Measurements from ENCODE around the gene SPG11.
"Not testable (repeated sequence)": the region's sequence is repeated elsewhere in the genome, so short reads cannot be mapped to it uniquely, and the experiment has no call there.

The SPG11 gene

DNA sequence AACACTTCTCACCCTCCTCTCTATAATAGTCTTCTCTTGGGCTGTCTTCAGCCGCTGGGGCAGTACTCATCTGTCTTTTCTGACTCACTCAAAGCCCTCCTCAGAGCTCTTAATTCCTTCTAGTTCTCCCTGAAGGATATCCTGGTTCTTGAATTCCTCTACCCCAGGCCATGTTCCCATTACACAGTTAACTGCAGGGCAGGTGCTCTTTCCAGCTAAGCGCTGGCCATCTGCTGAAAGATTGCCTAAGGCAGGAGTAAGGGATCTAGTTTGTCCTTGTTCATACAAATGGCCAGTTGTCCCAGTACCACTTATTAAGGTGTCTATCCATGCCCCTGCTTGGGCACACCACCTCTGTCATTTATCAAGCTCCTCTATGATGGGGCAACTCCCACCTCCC, 10.2 kb upstream of the SPG11 start:
- no peak for DNase-seq

DNA sequence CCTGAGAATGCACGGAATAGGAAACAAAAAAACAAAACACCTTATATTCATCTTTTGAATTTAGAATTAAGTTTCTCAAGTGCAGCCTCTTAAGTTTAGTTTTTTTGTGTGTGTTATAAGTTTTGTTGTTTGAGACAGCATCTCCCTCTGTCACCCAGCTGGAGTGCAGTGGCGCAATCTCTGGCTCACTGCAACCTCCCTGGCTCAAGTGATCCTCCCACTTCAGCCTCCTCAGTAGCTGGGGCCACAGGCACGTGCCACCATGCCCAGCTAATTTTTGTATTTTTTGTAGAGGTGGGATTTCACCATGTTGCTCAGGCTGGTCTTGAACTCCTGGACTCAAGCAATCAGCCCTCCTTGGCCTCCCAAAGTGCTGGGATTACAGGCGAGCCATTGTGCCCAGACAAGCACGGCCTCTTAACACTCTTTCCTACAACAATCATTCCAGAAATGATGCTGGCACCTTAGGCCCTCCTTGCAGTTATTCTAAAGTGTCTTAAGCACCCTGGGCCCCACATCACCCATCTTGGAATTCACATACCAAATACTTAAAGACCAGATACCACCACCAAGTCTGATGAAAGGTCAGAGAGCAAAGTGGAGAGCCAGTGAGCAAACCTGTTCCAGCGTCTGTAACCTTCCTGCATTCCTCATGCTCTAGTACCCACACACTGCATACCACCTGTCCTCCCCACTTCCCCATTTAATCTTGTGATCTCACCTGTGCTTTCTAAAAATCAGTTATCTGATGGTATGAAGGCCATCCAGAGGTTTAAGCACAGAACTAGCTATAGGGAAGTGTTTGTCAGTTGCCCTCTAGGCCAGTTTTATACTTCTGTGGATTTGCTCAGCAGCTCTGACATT, 6.9 kb upstream of the SPG11 start:
- DNase-seq: no peak

DNA sequence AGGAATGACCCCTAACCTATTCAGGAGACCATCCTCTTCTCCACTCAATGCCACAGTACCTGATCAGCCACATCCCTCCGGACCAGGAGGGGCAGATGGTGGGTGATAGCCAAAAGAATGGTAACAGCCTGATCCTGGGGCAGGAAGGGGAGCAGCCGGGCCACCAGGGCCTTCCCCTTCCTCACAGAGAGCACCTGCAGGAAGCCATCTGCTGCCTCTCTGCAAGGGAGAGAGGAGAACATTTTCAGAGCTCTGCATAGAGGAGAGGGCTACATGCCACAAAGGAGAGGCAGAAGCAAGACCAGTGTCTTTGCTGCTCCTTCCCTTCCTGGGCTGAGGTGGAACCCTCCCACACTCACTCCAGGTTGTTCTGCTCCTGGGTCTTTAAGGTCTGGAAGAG, 5.5 kb upstream of the SPG11 start:
- DNase-seq: no peak

DNA sequence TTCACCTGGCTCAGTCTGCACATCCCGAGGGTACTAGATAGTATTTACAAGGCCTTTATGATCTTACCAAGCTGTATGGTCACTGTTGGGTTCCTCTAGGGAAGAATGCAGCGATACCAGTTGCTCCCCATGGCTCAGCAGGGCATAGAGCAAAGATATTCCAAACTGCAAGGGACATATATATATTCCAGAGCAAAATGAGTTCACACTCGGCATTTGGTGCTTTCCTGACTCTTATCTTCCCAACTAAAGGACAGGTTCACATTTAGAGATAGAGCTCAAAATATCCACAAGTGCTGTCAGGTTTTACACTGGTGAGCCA, 3.5 kb upstream of the SPG11 start:
- DNase-seq: no peak

DNA sequence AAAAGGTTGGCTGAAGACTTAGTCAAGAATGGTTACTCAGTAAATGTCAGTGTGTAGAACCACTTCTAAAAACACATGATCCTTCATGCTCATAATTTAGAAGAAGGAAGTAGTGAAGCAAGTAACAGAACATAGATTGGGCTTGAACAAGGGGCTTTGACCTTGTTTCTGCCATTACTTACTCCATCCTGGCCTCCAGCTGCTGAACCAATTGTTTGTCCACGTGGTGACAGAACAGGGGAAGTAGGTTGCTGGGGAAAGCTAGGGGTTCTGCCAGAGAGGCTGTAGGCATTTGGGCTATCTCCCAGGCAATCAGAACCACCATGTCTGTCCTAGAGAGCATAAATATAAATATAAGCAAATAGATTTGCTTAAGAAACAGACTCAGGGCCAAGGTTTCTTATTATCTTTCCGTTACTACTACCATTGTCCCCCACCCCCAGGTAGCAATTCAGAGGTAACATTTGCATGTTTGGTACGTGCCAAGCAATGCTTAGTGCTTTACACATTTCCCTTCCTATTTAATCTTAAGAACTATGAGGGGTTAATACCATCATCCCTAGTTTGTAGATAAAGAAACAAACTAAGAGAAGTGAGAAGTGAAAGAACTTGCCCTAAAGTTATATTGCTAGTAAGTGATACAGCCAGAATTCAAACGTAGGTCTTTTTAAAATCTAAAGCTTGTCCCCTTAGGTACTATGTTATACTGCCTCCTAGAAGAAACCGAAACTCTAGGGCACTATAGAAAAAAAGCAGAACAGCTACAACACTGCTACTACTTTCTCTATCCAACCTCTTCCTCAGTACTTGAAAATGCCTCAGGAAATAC, 3.0 kb upstream of the SPG11 start:
- no peak for DNase-seq

DNA sequence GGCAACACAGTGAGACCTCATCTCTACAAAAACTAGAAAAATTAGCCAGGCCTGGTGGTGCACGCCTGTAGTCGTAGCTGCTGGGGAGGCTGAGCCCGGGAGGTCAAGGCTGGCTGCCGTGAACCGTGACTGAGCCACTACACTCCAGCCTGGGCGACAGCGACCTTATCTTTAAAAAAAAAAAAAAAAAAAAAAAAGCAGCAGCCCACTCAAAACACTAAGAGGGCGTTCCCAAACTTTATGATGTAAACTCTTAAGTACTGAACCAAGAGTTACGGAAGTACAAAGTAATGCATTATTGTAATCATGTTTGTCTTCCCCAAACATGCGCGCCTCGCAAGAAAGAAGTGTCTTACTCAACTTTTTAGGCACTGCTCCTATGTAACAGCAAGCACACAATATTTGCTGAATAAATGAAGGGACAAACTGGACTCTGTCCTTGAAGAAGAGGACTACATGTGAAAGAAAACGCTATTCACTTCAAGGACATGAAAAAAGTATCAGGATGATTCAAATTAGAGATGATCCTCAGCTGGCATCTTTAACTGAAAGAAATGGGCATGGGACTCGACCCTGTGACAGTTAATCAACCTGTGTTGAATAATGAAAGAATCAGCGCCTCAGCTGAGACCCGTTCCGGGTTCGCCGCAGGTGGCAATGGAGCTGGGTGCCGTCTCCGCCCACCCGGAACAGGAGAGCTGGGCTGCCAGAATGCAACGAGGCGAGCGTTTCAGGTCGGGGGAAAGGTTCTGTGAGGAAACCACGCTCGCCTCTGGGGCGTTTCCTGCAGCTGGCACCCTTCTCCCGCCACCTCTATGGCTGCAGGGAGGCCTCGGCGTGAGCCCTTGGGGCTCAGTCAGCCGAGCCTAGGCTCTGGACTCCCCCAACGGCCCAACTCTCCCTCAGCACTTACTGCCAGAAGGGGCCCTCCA, 718 bp downstream of the SPG11 start:
- DNase-seq: peak; percentile 87

DNA sequence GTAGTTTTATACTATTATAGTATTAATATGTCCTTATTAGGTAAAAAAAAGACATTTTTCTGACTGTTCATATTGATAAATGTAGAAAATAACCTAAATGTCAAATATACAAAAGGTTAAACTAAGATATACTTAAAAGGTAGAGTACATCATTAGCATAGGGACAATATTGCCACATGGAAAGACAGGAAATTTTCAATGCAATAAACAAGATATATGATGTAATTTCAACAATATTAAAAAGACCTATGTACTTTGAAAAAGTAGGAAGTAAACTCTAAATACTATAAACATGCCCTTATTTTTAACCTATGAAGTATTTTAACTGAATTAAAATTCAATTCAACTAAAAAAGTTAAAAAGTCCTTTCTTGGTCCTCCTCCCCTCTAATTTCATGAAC, 1.9 kb downstream of the SPG11 start:
- no peak for DNase-seq

DNA sequence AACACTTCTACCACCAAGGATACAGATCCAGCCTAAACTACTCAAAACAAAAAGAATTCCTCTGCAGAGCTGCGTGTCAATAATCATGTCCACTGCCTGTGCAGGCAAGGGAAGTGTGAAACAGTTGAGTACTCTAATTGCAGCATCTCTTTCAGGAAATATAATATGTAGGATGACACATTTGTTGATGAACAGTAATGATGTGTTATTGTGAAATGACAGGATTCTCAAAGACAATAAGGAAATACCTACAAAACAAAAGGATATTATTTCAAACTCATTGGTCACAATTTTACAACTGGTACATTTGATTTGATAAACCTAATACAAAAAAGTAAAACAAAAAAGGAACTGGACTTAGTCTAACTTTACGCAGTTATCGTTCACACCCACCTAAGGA, 4.4 kb downstream of the SPG11 start:
- DNase-seq: no peak

DNA sequence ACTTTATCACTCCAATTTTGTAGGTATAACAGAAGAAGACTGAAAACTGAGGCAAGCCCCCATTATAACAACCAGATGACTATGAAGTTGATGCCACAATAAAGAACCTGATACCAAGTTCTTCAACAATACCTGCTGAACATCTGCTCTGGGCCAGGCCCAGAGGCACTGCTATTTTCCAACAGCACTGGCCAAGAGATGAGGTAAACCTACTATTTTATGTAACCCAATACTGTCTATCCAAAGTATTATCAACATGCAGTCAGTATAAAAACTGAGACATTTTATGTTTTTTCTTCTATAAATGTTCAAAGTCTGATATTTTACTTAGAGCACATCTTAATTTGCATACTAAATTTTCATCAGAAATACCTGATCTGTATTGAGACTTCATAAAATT, 6.1 kb downstream of the SPG11 start:
- no peak for DNase-seq

DNA sequence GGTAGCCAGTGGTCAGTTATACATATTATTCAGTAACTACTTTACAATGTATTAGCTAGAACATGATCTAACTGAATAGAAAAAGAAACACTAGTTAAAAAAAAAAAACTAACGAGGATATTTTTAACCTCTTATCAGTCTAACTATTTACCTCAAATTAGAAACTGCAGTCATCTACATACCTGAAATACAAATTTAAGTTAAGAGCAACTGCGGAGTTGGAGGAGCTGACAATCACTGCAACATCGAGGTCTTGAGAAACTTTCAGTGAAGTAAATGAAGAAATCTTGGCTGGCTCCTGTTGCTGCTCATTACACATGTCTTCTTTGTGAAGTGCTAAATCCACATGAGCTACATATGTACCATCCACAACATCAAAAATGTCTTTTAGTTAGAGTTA, 6.5 kb downstream of the SPG11 start:
- DNase-seq: no peak

DNA sequence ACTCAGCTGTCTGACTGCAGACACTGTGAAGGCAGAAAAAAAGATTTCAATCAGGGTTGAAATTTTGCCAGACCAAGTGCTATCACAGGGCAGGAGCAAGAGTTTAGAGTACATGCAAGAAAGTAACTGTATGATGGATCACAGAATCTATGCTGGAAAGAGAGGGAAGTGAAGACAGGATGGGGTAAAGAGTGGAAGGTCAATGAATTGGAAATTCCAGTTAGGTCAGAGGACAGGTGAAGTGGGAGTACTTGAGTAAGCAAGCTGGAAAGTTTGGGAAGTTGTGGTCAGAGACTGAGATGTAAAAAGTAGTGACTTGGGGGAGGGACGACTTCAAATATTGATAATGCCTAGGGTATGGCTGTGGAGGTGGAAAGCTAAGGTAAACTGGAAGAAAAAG, 7.2 kb downstream of the SPG11 start:
- DNase-seq: no peak

DNA sequence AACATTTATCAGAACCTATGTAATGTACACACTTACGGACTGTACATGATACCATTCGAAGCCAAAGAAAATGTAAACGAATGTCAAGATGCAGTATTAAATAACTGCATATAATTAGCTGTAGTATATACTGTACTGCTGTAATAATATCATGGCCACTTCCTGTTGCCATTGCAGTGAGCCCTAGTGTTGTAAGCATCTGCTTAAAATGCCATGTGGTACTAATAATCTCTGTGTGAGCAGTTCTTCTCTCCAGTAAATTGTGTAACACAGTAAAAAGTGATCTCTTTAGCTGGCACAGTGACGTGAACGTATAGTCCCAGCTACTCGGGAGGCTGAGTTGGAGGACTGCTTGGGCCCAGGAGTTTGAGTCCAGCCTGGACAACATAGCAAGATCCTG, 8.6 kb downstream of the SPG11 start:
- no peak for DNase-seq

DNA sequence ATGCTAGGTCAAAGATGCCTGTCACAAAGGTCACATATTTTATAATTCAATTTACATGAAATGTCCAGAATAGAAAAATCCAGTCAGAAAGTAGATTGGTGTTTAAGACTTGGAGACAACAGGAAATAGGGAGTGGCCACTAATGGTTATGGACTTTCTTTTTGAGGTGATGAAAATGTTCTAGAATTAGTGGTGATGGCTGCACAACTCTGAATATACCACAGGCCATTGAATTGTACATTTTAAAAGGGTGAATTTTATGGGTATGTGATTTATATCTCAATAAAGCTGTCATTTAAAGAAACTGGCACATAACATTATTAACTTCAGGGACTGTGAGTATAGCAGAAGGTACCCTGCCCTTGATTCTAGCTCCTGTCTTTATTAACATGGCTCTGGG, 15.8 kb downstream of the SPG11 start:
- no peak for DNase-seq

DNA sequence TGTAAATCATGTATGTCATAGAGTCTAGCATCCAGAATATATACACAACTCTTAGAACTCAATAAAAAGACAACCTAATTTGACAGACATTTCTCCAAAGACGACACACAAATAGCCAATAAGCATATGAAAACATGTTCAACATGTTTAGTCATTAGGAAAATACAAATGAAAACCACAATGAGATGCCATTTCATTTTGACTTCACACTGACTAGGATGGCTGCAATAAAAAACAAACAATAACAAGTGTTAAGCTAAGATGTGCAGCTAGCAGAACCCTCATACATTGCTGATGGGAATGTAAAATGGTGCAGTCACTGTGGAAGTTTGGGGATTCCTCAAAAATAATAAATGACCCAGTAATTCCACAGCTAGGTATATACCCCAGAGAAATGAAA, 16.4 kb downstream of the SPG11 start:
- no peak for DNase-seq

DNA sequence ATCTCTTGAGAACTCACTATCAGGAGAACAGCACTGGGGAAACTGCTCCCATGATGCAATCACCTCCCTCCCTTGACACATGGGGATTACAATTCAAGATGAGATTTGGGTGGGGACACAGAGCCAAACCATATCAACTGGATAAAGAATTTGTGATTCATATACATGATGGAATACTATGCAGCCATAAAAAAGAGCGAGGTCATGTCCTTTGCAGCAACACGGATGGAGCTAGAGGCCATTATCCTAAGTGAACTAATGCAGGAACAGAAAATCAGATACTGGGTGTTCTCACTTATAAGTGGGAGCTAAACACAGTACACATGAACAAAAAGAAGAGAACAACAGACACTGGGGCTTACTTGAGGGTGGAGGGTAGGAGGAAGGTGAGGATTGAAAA, 17.0 kb downstream of the SPG11 start:
- no peak for DNase-seq

DNA sequence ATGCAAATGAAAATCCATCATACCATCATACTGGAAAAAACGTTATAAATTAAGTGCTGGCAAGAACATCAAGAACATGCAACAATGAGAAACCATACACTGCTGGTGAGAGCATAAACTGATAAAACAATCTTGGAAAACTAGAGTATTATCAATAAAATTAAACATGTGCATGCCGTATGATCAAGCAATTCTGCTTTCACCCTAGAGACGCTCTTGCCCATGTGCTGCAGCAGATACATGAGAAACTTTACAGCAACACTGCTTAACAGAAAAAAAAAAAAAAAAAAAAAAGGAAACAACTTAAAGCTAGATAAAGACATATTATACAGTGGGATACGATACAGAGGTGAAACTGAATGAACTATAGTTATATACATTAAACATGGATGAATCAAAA, 21.8 kb downstream of the SPG11 start:
- DNase-seq: no peak

DNA sequence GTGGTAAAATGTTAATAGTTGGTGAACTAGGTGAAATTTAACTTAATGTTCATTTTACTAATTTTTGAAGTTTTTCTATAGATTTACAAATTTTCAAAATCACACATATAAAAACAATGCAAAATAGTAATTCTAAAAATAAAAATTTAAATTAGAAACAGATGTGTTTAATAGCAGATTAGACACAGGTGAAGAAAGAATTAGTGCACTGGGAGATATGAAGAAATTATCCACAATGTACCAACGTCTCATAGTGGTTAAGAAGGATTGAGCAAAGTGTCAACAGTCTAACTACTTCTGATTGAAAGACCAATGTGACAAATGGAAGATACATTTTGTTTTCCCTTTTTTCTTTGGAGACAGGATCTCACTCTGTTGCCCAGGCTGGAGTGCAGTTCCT, 26.5 kb downstream of the SPG11 start:
- DNase-seq: no peak

DNA sequence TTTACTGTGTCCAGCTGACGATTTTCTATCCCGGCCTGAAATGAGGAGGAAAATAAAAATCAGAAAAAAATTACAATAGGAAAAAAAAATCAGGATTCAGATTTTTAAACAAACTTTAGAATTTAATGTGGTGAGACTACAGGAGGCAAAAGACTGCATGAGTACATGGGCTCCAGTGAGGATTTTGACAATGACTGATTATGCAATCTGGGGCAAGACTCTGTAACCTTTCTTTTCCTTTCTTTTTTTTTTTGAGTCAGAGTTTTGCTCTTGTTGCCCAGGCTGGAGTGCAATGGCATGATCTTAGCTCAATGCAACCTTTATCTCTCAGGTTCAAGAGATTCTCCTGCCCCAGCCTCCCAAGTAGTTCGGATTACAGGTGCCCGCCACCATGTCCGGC, 29.9 kb downstream of the SPG11 start:
- no peak for DNase-seq

DNA sequence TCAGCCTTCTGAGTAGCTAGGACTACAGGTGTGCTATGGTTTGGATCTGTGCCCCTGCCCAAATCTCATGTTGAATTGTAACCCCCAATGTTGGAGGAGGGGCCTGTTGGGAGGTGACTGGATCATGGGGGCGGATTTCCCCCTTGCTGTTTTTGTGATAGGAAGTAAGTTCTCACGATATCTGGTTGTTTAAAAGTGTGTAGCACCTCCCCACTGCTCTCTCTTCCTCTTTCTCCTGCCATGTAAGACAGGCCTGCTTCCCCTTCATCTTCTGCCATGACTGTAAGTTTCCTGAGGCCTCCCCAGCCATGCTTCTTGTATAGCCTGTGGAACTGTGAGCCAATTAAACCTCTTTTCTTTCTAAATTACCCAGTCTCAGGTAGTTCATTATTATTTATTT, 38.2 kb downstream of the SPG11 start:
- not testable (repeated sequence) for DNase-seq

DNA sequence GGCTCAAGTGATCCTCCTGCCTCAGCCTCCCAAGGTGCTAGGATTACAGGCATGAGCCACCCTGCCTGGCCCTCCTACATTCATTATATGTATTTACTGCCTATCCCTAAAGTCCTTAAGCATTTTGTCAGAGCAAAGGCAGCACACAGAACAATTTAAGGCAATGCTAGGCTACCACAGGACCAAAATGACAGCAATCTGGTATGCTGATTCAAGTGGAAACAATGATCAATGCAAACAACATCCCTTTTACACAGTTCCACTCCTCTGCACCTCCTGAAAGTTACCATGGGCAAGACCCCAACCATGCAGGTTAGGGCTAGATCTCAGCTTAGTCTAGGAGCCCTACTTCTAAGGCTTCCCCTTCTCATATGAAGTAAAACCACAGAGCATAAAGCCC, 40.3 kb downstream of the SPG11 start:
- no peak for DNase-seq

DNA sequence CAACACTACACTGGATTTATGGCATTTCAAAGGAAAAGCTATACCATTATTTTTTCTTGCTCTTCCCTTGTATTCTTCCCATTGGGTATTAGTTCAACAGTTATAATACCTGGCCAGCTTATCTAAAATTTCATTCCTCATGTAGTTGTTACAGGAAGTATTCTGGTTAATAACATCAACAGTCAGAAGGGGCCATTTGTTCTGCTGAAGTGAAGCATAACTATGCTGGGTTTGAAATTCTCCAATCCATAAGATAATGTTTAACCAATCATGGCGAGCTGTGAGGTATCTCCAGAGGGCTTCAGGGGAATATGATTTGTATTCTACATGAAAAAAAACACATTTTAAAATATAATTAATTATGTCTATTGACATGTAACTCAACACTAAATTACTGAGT, 43.4 kb downstream of the SPG11 start:
- no peak for DNase-seq

DNA sequence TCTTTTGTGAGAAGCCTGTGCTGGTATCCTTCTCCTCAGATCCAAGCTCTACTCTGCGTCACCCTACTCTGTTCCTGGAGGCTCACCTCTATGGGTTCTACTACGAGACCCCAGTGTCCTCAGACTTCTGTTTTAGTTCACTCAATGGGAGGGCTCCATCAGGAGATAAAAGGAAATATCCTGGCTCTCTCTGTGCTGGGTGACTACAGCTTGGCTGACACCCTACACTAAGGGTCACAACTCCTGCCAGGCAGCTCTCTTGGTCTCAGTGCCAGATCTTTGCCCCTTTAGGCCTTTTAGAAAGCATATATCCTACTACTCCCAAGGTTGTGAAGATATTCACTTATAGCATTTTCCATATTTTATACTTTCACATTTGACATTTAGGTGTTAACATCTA, 46.5 kb downstream of the SPG11 start:
- DNase-seq: no peak

DNA sequence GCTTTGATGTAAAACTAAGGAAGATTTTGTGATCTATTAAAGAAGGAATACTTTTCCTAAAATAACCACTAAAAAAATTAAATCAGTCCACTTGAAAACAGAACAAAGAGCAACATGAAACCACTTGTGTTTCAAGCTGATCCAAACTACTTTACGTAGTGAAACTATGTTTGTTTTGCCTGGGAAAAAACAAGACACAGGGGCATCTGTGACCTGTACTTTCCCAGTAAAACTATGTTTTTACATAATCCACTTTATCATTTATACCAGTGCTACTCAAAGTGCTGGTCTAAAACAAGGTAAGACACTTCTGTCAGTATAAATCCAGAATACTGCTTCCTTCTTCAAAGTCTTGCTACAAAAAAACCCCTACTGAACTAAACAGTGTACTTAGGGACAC, 56.7 kb downstream of the SPG11 start:
- DNase-seq: no peak

DNA sequence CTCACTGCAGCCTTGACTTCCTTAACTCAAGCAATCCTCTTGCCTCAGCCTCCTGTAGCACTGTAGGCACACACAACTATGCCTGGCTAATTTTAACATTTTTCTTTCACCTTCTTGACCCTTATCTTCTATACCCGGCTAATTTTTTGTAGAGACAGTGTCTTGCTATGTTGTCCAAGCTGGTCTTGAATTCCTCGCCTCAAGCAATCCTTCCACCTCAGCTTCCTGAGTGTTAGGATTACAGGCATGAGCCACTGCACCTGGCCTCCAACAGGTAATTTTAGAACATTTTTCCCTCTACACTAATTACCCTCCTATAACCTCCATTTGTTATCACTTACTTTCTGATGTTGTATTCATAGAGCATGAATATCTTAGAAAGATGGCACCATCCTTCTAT, 60.3 kb downstream of the SPG11 start:
- DNase-seq: no peak

All from stimulated activated CD4-positive, alpha-beta T cell treated with anti-CD3 and anti-CD28 coated beads, Interleukin-1b, Interleukin-23, amount 100 ng/mL, for 48 hours (primary cell).